HUES48 (cell line): ENCODE measurements around the gene PDE3B.
"Not testable (repeated sequence)": the region's sequence is repeated elsewhere in the genome, so short reads cannot be mapped to it uniquely, and the experiment has no call there.

Experiments
- H3K27ac ChIP-seq: one replicate; pipeline ENCODE4 v1.7.0; 2013; ENCODE audit warnings: low read depth, low read length, inconsistent platforms
- H3K27me3 ChIP-seq: 2 replicates; pipeline ENCODE4 v1.6.1; 2013; ENCODE audit warnings: mild to moderate bottlenecking, low read length; ENCODE audit not compliant: control insufficient read depth, insufficient read depth
- H3K36me3 ChIP-seq: 2 replicates; pipeline ENCODE4 v1.6.1; 2013; ENCODE audit warnings: low read length; ENCODE audit not compliant: control insufficient read depth, insufficient read depth
- H3K4me1 ChIP-seq: 2 replicates; pipeline ENCODE4 v1.6.1; 2013; ENCODE audit warnings: mild to moderate bottlenecking, low read length; ENCODE audit not compliant: control insufficient read depth, insufficient read depth
- H3K4me3 ChIP-seq: 2 replicates; pipeline ENCODE4 v1.5.1; 2013; ENCODE audit warnings: mild to moderate bottlenecking, low read depth, low read length
- H3K9ac ChIP-seq: 2 replicates; pipeline ENCODE4 v1.6.1; 2013; ENCODE audit warnings: mild to moderate bottlenecking, low read depth, low read length, moderate library complexity
- H3K9me3 ChIP-seq: 2 replicates; pipeline ENCODE4 v1.6.1; 2013; ENCODE audit warnings: low read length; ENCODE audit not compliant: control insufficient read depth, insufficient read depth

The PDE3B gene

GRCh38 chr11:14748090-14748489 lies 104.5 kb downstream of the PDE3B start:
- Histone ChIP-seq H3K4me1 (peaks cover 9% of the 10 kb centered on the region), H3K9me3 (no peaks in the 10 kb centered on the region), H3K4me3 (no peak overlapping the region), H3K9ac (no peak overlapping the region), H3K36me3 (no peaks in the 10 kb centered on the region), H3K27me3 (no peaks in the 10 kb centered on the region), H3K27ac (no peak overlapping the region)

GRCh38 chr11:14750911-14751310 lies 107.3 kb downstream of the PDE3B start:
- H3K4me3 ChIP-seq = no peak overlapping the region
- H3K4me1 ChIP-seq = peaks cover 9% of the 10 kb centered on the region
- H3K27me3 ChIP-seq = no peaks in the 10 kb centered on the region
- H3K9me3 ChIP-seq = no peaks in the 10 kb centered on the region
- H3K27ac ChIP-seq = no peak overlapping the region
- H3K9ac ChIP-seq = no peak overlapping the region
- H3K36me3 ChIP-seq = no peaks in the 10 kb centered on the region

GRCh38 chr11:14751975-14752407 lies 108.4 kb downstream of the PDE3B start:
- no peak overlapping the region for H3K27ac ChIP-seq
- no peak overlapping the region for H3K9ac ChIP-seq
- no peak overlapping the region for H3K4me3 ChIP-seq
- H3K4me1 ChIP-seq = peaks cover 2% of the 10 kb centered on the region
- no peaks in the 10 kb centered on the region for H3K36me3 ChIP-seq
- H3K9me3 ChIP-seq = no peaks in the 10 kb centered on the region
- H3K27me3 ChIP-seq = no peaks in the 10 kb centered on the region

GRCh38 chr11:14755140-14755539 lies 111.5 kb downstream of the PDE3B start:
- Histone ChIP-seq H3K9ac (no peak overlapping the region), H3K4me3 (no peak overlapping the region), H3K4me1 (no peaks in the 10 kb centered on the region), H3K36me3 (no peaks in the 10 kb centered on the region), H3K9me3 (no peaks in the 10 kb centered on the region), H3K27me3 (no peaks in the 10 kb centered on the region), H3K27ac (no peak overlapping the region)

GRCh38 chr11:14756349-14756748 lies 112.7 kb downstream of the PDE3B start:
- Histone ChIP-seq H3K4me3 (no peak overlapping the region), H3K27ac (no peak overlapping the region)

GRCh38 chr11:14759300-14760012 lies 115.9 kb downstream of the PDE3B start:
- H3K27me3 ChIP-seq, H3K9ac ChIP-seq, H3K4me1 ChIP-seq, H3K36me3 ChIP-seq, H3K4me3 ChIP-seq, H3K9me3 ChIP-seq, H3K27ac ChIP-seq: not testable (repeated sequence)

More at GRCh38 chr11:14756349-14756748, 112.7 kb downstream of the PDE3B start:
- H3K9me3 ChIP-seq = no peaks in the 10 kb centered on the region
- no peaks in the 10 kb centered on the region for H3K27me3 ChIP-seq
- H3K36me3 ChIP-seq = no peaks in the 10 kb centered on the region
- H3K4me1 ChIP-seq = no peaks in the 10 kb centered on the region
- no peak overlapping the region for H3K9ac ChIP-seq

- Histone ChIP-seq H3K4me3 (no peak overlapping the region), H3K4me1 (no peaks in the 10 kb centered on the region), H3K27ac (no peak overlapping the region), H3K9ac (no peak overlapping the region), H3K27me3 (no peaks in the 10 kb centered on the region), H3K36me3 (no peaks in the 10 kb centered on the region), H3K9me3 (no peaks in the 10 kb centered on the region)
These were observed 120.6 kb downstream of the PDE3B start for GRCh38 chr11:14764179-14764578.

GRCh38 chr11:14764579-14765527 lies 121.2 kb downstream of the PDE3B start:
- Histone ChIP-seq H3K4me1 (no peaks in the 10 kb centered on the region), H3K27me3 (no peaks in the 10 kb centered on the region), H3K27ac (no peak overlapping the region), H3K36me3 (no peaks in the 10 kb centered on the region), H3K4me3 (no peak overlapping the region), H3K9me3 (no peaks in the 10 kb centered on the region), H3K9ac (no peak overlapping the region)

- no peaks in the 10 kb centered on the region for H3K27me3 ChIP-seq
- no peaks in the 10 kb centered on the region for H3K9me3 ChIP-seq
- no peak overlapping the region for H3K9ac ChIP-seq
- H3K36me3 ChIP-seq = no peaks in the 10 kb centered on the region
- no peak overlapping the region for H3K27ac ChIP-seq
- H3K4me3 ChIP-seq = no peak overlapping the region
- no peaks in the 10 kb centered on the region for H3K4me1 ChIP-seq
These were observed 123.0 kb downstream of the PDE3B start for GRCh38 chr11:14766585-14766984.

- no peaks in the 10 kb centered on the region for H3K36me3 ChIP-seq
- H3K4me1 ChIP-seq = no peaks in the 10 kb centered on the region
- H3K9ac ChIP-seq = no peak overlapping the region
- no peak overlapping the region for H3K4me3 ChIP-seq
- no peak overlapping the region for H3K27ac ChIP-seq
- no peaks in the 10 kb centered on the region for H3K9me3 ChIP-seq
- no peaks in the 10 kb centered on the region for H3K27me3 ChIP-seq
These were observed 125.1 kb downstream of the PDE3B start for GRCh38 chr11:14768526-14769188.

- Histone ChIP-seq H3K27me3 (no peaks in the 10 kb centered on the region), H3K4me1 (no peaks in the 10 kb centered on the region), H3K9ac (no peak overlapping the region), H3K9me3 (no peaks in the 10 kb centered on the region), H3K4me3 (no peak overlapping the region), H3K36me3 (no peaks in the 10 kb centered on the region), H3K27ac (no peak overlapping the region)
These were observed 130.2 kb downstream of the PDE3B start for GRCh38 chr11:14773755-14774154.
